Adrenal gland (tissue), 5 donors: Measurements from ENCODE around the gene AQP1.

Source experiments
- POLR2A ChIP-seq, 2 donors: fragments of 450-650 bp; IDR thresholded peaks; one replicate each; pipeline ENCODE4 v1.6.1; 2017; ENCODE audit warnings: antibody characterized with exemption in 2 of 2, mild to moderate bottlenecking in 2 of 2, moderate library complexity in 1 of 2
- TF ChIP-seq, protein P1 (sequence below), 6 experiments: fragments of 450-650 bp in 4 of 6; fragments of 200-600 bp in 2 of 6; sonication (generic) in 1 of 6; IDR thresholded peaks; 1 replicate in 5 of 6; 2 replicates in 1 of 6; pipeline versions ENCODE4 v1.5.1 to v1.8.0; 2016 to 2021; ENCODE audit warnings: antibody characterized with exemption in 6 of 6, mild to moderate bottlenecking in 2 of 6, moderate library complexity in 1 of 6
- donor health status: DM: no; HTN: no; CAD: no.

DNA sequence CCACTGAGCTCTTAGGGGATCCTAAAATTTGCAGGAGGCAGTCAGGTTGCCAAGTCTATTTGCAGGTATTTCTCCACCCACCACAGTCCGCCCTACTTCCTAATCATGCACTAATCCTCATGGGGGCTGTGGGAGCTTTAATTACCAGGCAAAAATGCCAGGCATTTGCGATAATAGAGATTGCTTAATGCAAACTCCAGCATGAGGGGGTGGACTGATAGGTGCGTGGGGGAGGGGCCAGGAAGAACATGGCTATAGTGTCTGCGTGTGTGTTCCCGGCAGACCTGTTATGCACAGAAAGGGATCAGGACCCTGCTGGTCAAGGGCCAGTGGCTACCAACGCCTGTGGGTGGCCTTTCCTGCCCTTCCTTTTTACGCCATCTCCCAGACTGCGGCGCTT is 15.6 kb upstream of the AQP1 start:
- TF ChIP-seq, protein P1, sequence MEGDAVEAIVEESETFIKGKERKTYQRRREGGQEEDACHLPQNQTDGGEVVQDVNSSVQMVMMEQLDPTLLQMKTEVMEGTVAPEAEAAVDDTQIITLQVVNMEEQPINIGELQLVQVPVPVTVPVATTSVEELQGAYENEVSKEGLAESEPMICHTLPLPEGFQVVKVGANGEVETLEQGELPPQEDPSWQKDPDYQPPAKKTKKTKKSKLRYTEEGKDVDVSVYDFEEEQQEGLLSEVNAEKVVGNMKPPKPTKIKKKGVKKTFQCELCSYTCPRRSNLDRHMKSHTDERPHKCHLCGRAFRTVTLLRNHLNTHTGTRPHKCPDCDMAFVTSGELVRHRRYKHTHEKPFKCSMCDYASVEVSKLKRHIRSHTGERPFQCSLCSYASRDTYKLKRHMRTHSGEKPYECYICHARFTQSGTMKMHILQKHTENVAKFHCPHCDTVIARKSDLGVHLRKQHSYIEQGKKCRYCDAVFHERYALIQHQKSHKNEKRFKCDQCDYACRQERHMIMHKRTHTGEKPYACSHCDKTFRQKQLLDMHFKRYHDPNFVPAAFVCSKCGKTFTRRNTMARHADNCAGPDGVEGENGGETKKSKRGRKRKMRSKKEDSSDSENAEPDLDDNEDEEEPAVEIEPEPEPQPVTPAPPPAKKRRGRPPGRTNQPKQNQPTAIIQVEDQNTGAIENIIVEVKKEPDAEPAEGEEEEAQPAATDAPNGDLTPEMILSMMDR (IDR thresholded peaks at IDR 0.05) = no peak
- TF ChIP-seq POLR2A (IDR thresholded peaks at IDR 0.05) = no peak
